VCaP (cell line): ENCODE data around the gene ARAF.
"Not testable (repeated sequence)": the region's sequence is repeated elsewhere in the genome, so short reads cannot be mapped to it uniquely, and the experiment has no call there.

ENCODE experiments used
- H3K27ac ChIP-seq: fragments of 450-650 bp; 2 replicates; pipeline ENCODE4 v1.5.1; 2017
- CTCF ChIP-seq: fragments of 450-650 bp; conservative IDR thresholded peaks from 2 replicates; pipeline ENCODE4 v1.5.1; 2017; ENCODE audit warnings: mild to moderate bottlenecking, moderate library complexity

The ARAF gene

GRCh38 chrX:47587906-47588735, 27.1 kb downstream of the ARAF start:
- TF ChIP-seq CTCF: no peak
- H3K27ac ChIP-seq: no peak overlapping the region

DNA sequence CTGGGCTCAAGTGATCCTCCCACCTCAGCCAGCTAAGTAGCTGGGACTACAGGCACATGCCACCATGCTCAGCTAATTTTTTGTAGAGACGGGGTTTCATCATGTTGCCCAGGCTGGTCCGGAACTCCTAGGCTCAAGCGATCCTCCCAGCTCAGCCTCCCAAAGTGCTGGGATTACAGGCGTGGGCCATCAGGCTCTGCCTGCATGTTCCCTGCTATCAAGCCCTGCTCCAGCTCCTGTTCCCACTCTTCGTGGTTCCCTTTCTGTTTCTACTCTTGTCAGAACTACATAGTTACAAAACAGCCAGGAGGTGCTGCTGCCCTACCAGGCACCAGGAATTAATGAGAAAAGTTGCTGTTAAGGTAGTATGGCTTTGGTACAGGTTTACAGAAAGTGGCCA, 30.0 kb downstream of the ARAF start:
- H3K27ac ChIP-seq: no peak overlapping the region
- TF ChIP-seq CTCF: no peak

DNA sequence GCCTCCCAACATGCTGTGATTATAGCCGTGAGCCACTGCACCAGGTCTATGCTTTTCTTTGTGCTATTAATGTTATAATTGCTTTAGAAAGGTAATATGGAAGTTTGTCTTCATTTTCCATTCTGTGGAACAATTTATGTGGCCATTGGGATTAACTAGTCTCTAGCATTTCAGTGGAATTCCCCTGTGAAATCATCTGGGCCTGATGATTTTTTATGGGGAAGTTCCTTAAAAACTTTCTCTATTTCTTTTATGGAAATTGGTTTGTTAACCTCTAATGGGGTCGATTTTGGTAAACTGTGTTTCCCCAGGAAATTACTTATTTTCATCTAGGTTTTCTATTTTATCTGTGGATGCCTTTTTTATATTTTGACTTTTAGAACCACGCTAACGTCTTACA, 32.5 kb downstream of the ARAF start:
- H3K27ac ChIP-seq: no peak overlapping the region
- no peak for TF ChIP-seq CTCF

DNA sequence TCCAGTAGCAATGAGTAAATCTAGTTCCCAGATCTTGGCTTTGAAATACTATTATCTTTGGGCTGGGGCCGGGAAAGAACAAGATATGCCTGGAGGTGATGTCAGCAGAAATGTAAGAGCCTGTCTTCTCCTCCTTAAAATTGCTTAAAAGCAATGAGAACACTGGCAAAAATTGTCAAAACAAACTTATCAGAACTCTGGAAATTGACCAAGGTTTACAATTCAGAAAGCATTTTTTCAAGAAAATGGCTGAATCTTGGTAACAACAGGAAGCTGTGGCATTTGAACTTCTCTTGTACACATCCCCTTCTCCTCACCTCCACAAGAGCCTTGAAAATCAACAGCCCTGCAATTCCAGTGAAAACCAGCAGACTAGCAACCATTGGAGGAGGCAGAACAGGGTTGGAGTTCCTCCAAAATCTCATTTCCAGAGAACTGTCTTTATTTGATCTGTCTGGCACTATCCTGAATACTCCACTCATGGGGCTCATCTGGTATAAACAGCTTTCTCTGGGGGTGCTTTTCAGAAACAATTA, 34.8 kb downstream of the ARAF start:
- H3K27ac ChIP-seq: no peak overlapping the region
- TF ChIP-seq CTCF: no peak; the same call in 1 of the 2 replicates

DNA sequence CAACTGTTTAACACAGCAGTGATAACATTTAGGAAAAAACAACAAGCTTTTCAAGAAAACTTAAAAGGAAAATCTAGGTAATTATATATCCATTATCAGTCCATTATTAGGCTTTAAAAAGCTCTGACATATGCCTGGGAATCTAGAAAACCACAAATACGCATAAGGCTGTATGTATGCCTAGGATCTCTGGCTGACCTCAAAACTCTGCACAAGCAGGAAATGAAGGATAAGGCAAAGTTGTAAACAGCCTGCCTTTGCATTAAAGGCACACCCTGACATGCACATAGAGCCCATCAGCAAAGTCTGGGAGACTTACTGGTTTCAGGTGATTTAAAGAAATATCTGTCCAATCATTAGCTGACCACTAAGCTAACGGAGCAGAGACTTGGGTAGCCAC, 35.3 kb downstream of the ARAF start:
- no peak for TF ChIP-seq CTCF
- no peak overlapping the region for H3K27ac ChIP-seq

DNA sequence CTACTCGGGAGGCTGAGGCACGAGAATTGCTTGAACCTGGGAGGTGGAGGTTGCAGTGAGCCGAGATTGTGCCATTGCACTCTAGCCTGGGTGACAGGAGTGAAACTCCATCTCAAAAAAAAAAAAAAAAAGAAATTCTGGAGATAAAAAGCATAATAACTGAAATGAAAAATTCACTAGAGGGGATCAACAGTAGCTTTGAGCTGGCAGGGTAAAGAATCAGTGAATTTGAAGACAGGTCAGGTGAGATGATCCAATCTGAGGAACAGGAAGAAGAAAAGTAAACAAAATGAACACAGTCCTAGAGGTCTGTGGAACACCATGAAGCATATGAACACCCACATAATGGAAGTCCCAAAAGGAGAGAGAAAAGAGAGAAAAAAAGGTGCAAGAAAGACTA, 36.2 kb downstream of the ARAF start:
- H3K27ac ChIP-seq: no peak overlapping the region
- no peak for TF ChIP-seq CTCF

DNA sequence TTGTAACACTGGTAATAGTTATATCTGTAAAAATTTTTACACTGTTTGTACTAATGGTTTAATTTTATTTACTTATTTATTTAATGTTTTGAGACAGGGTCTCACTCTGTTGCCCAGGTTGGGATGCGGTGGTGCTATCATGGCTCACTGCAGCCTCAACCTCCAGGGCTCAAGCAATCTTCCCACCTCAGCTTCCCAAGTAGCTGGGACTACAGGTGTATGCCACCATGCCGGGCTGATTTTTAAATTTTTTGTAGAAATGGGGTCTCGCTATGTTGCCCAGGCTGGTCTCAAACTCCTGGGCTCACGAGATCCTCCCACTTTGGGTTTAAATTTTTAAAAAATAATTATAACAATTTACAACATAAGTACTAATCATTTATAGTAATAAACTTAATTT, 42.1 kb downstream of the ARAF start:
- not testable (repeated sequence) for H3K27ac ChIP-seq

DNA sequence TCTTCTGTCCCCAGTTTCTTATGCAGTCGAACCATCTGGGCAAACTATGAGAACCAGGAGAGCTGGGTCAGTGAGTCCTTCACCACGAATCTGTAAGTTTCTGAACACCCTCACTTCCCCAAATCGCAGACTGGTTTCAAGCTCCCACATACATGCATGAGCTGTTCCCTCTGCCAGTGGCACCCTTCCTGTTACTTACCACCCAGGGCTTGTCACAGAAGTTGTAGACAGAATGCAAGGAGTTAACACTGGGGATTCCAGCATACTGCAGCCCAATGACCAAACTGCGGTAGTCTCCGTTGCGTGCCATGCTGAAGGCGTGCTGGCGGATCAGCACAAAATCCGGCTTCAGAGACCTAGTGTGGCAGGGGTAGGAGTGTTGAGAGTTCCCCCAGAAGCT, 44.0 kb downstream of the ARAF start:
- TF ChIP-seq CTCF: no peak

More for the DNA sequence above, 44.0 kb downstream of the ARAF start:
- no peak overlapping the region for H3K27ac ChIP-seq
